GM23338 (cell line): Measurements from ENCODE around the gene CES3. TPM values are rescaled to one million over a fixed set of nuclear protein-coding genes. Genes with fewer than 3 reads are reported as not detected.

ENCODE experiments used
- ATAC-seq: fragments of 200-7000 bp; cut with Tn5 transposase; 3 replicates; pipeline ENCODE4 v1.9.1; 2020
- DNase-seq: peaks from one replicate; pipeline ENCODE4 v3.0.0-alpha.2; 2015; ENCODE audit warnings: low spot score
- H2AFZ ChIP-seq: fragments of 200-600 bp; sonication (generic); 2 replicates; pipeline ENCODE4 v1.8.0; 2016; ENCODE audit warnings: antibody characterized with exemption, mild to moderate bottlenecking, moderate library complexity
- H3F3A ChIP-seq: fragments of 200-600 bp; sonication (generic); replicated peaks from 2 replicates; pipeline ENCODE4 v1.8.0; 2017; ENCODE audit warnings: antibody characterized with exemption, mixed run types, low read depth
- H3K27ac ChIP-seq: fragments of 200-600 bp; sonication (generic); 2 replicates; pipeline ENCODE4 v1.6.1; 2016; ENCODE audit warnings: low read depth
- H3K27me3 ChIP-seq: fragments of 200-600 bp; sonication (generic); 2 replicates; pipeline ENCODE4 v1.8.0; 2016; ENCODE audit warnings: mild to moderate bottlenecking, mixed run types, moderate library complexity; ENCODE audit not compliant: insufficient read depth
- H3K36me3 ChIP-seq: fragments of 200-600 bp; sonication (generic); 2 replicates; pipeline ENCODE4 v1.8.0; 2016; ENCODE audit warnings: mild to moderate bottlenecking; ENCODE audit not compliant: insufficient read depth
- H3K4me1 ChIP-seq: fragments of 200-600 bp; sonication (generic); 2 replicates; pipeline ENCODE4 v1.8.0; 2016; ENCODE audit warnings: mild to moderate bottlenecking, moderate library complexity; ENCODE audit not compliant: insufficient read depth
- H3K4me2 ChIP-seq: fragments of 200-600 bp; sonication (generic); 2 replicates; pipeline ENCODE4 v1.7.1; 2017; ENCODE audit warnings: mixed run types
- H3K4me3 ChIP-seq: fragments of 200-600 bp; sonication (generic); 2 replicates; pipeline ENCODE4 v1.6.1; 2016; ENCODE audit warnings: mixed run types
- H3K79me2 ChIP-seq: fragments of 200-600 bp; sonication (generic); replicated peaks from 2 replicates; pipeline ENCODE4 v1.8.0; 2017; ENCODE audit warnings: mild to moderate bottlenecking; ENCODE audit not compliant: insufficient read depth
- H3K9me2 ChIP-seq: fragments of 200-600 bp; sonication (generic); 2 replicates; pipeline ENCODE4 v1.8.0; 2017; ENCODE audit not compliant: insufficient read depth
- H4K20me1 ChIP-seq: fragments of 200-600 bp; sonication (generic); replicated peaks from 2 replicates; pipeline ENCODE4 v1.8.0; 2017; ENCODE audit warnings: mild to moderate bottlenecking; ENCODE audit not compliant: insufficient read depth
- H3K27ac Mint-ChIP-seq: 2 replicates; pipeline ENCODE4 v1.8.0; 2020; ENCODE audit warnings: inconsistent platforms, mild to moderate bottlenecking, moderate library complexity, mixed read lengths
- H3K27me3 Mint-ChIP-seq: 3 replicates; pipeline ENCODE4 v1.8.0; 2022; ENCODE audit warnings: low read depth, mild to moderate bottlenecking, moderate library complexity, mixed read lengths, inconsistent platforms; ENCODE audit not compliant: insufficient read depth, poor library complexity
- H3K36me3 Mint-ChIP-seq: 3 replicates; pipeline ENCODE4 v1.8.0; 2021; ENCODE audit warnings: low read depth, mild to moderate bottlenecking, inconsistent platforms, moderate library complexity, mixed read lengths
- H3K4me1 Mint-ChIP-seq: 3 replicates; pipeline ENCODE4 v1.8.0; 2020; ENCODE audit warnings: mild to moderate bottlenecking, inconsistent platforms, mixed read lengths
- H3K4me3 Mint-ChIP-seq: 3 replicates; pipeline ENCODE4 v1.8.0; 2021; ENCODE audit warnings: moderate library complexity, mild to moderate bottlenecking, inconsistent platforms, mixed read lengths
- H3K9me3 Mint-ChIP-seq: 3 replicates; pipeline ENCODE4 v1.8.0; 2020; ENCODE audit warnings: moderate library complexity, mild to moderate bottlenecking, inconsistent platforms, mixed read lengths
- CREB1 ChIP-seq: fragments of 250-450 bp; sonication (Bioruptor Pico); IDR thresholded peaks from 2 replicates; pipeline ENCODE4 v1.5.0; 2020; ENCODE audit warnings: low read depth, mild to moderate bottlenecking, moderate library complexity
- EZH2 ChIP-seq: fragments of 200-600 bp; sonication (generic); IDR thresholded peaks from one replicate; pipeline ENCODE4 v1.8.0; 2017; ENCODE audit warnings: antibody characterized with exemption, mild to moderate bottlenecking, low read depth; ENCODE audit not compliant: unreplicated experiment
- EZH2phosphoT487 ChIP-seq: fragments of 200-600 bp; sonication (generic); IDR thresholded peaks from one replicate; pipeline ENCODE4 v1.8.1; 2018; ENCODE audit warnings: antibody characterized with exemption; ENCODE audit not compliant: unreplicated experiment
- JUNB ChIP-seq: IDR thresholded peaks from one replicate; pipeline ENCODE4 v1.6.1; 2016; ENCODE audit warnings: antibody characterized with exemption; ENCODE audit not compliant: unreplicated experiment
- NANOG ChIP-seq: IDR thresholded peaks from 2 replicates; pipeline ENCODE4 v1.6.1; 2016; ENCODE audit warnings: antibody characterized with exemption, borderline replicate concordance
- POLR2AphosphoS5 ChIP-seq: IDR thresholded peaks from 2 replicates; pipeline ENCODE4 v1.6.1; 2016; ENCODE audit warnings: antibody characterized with exemption, low read depth
- STAT1 ChIP-seq: IDR thresholded peaks from one replicate; pipeline ENCODE4 v1.6.1; 2016; ENCODE audit warnings: antibody characterized with exemption; ENCODE audit not compliant: unreplicated experiment
- ZNF114 ChIP-seq: fragments of 250-450 bp; sonication (Bioruptor Pico); IDR thresholded peaks from 2 replicates; pipeline ENCODE4 v1.5.0; 2020; ENCODE audit warnings: mild to moderate bottlenecking, moderate library complexity
- ZNF331 ChIP-seq: fragments of 250-450 bp; sonication (Bioruptor Pico); IDR thresholded peaks from 2 replicates; pipeline ENCODE4 v1.5.0; 2020; ENCODE audit warnings: low read depth, mild to moderate bottlenecking, moderate library complexity
- polyA plus RNA-seq: library from polyadenylated mRNA; unstranded; fragments of >200 nt; fragmentation: Nextera tagmentation; extraction: Ambion mirVana; gene quantifications from 2 replicates; pipeline ENCODE4 v1.2.1, GENCODE V29; 2016
- total RNA-seq: library from RNA; depleted of rRNA; stranded (reverse); fragments of >200 nt; shearing (Covaris generic); gene quantifications from 2 replicates; pipeline ENCODE4 v1.2.3, GENCODE V29; 2014
- TF ChIP-seq, protein P1 (sequence below): fragments of 250-450 bp; sonication (Bioruptor Pico); IDR thresholded peaks from 2 replicates; pipeline ENCODE4 v1.5.0; 2020; ENCODE audit warnings: mild to moderate bottlenecking, moderate library complexity
- TF ChIP-seq, protein P2 (sequence below): IDR thresholded peaks from 2 replicates; pipeline ENCODE4 v1.6.1; 2016; ENCODE audit warnings: antibody characterized with exemption
- TF ChIP-seq, protein P3 (sequence below): IDR thresholded peaks from one replicate; pipeline ENCODE4 v1.6.1; 2018; ENCODE audit warnings: antibody characterized with exemption; ENCODE audit not compliant: unreplicated experiment
- TF ChIP-seq, protein P4 (sequence below), 2 experiments: fragments of 200-600 bp in 1 of 2; sonication (generic) in 1 of 2; conservative IDR thresholded peaks; 2 replicates each; pipeline versions ENCODE4 v1.5.1 to v1.6.1; 2016 to 2017; ENCODE audit warnings: antibody characterized with exemption in 2 of 2, low read depth in 2 of 2, mild to moderate bottlenecking in 2 of 2, moderate library complexity in 1 of 2

The CES3 gene
- total and polyA plus RNA-seq, 2 experiments from 2014 or later, result 0.55 to 1.0 TPM

DNA sequence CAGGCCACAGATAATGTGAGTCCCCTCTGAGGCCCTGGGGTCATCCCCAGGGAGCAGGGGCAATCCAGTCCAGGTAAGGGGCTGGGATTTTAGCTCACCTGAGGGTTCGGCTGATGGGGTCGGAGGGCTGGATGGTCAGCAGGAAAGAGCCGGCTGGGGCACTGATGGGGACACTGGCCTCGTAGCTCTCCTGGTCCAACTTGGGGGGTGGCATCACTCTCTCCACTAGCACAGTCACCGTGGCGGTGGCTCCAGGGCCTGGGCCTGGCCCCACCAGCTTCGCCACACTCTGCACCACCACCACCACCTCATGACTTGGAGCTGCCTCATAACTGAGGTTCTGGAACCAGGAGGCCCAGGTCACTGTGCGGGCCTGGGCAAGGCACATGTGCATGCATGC lies 49.3 kb upstream of the CES3 start:
- no peak overlapping the region for H3K27ac Mint-ChIP-seq
- H3K4me1 Mint-ChIP-seq, result no peaks in the 10 kb centered on the region
- H3K27me3 Mint-ChIP-seq, result peaks cover 16% of the 10 kb centered on the region

More for the DNA sequence above, 49.3 kb upstream of the CES3 start:
- Histone ChIP-seq H3K4me1 (no peaks in the 10 kb centered on the region), H3K4me3 (no peak overlapping the region), H3K79me2 (no peaks in the 10 kb centered on the region), H3K36me3 (no peaks in the 10 kb centered on the region), H3K4me2 (no peak overlapping the region), H3F3A (no peaks in the 10 kb centered on the region), H3K27ac (no peak overlapping the region), H3K9me2 (no peaks in the 10 kb centered on the region), H2AFZ (no peak overlapping the region), H3K27me3 (no peaks in the 10 kb centered on the region), H4K20me1 (no peaks in the 10 kb centered on the region)
- no peak overlapping the region for H3K4me3 Mint-ChIP-seq
- H3K36me3 Mint-ChIP-seq, result no peaks in the 10 kb centered on the region
- DNase-seq (no peak), ATAC-seq (no peak)
- no peaks in the 10 kb centered on the region; the same call in 2 of the 3 replicates for H3K9me3 Mint-ChIP-seq
- TF ChIP-seq EZH2 (no peak), NANOG (no peak), JUNB (no peak), CREB1 (CRISPR knock-in tag) (no peak), ZNF114 (CRISPR knock-in tag) (no peak), POLR2AphosphoS5 (no peak), ZNF331 (CRISPR knock-in tag) (no peak), STAT1 (no peak), EZH2phosphoT487 (no peak)
- TF ChIP-seq, protein P1, sequence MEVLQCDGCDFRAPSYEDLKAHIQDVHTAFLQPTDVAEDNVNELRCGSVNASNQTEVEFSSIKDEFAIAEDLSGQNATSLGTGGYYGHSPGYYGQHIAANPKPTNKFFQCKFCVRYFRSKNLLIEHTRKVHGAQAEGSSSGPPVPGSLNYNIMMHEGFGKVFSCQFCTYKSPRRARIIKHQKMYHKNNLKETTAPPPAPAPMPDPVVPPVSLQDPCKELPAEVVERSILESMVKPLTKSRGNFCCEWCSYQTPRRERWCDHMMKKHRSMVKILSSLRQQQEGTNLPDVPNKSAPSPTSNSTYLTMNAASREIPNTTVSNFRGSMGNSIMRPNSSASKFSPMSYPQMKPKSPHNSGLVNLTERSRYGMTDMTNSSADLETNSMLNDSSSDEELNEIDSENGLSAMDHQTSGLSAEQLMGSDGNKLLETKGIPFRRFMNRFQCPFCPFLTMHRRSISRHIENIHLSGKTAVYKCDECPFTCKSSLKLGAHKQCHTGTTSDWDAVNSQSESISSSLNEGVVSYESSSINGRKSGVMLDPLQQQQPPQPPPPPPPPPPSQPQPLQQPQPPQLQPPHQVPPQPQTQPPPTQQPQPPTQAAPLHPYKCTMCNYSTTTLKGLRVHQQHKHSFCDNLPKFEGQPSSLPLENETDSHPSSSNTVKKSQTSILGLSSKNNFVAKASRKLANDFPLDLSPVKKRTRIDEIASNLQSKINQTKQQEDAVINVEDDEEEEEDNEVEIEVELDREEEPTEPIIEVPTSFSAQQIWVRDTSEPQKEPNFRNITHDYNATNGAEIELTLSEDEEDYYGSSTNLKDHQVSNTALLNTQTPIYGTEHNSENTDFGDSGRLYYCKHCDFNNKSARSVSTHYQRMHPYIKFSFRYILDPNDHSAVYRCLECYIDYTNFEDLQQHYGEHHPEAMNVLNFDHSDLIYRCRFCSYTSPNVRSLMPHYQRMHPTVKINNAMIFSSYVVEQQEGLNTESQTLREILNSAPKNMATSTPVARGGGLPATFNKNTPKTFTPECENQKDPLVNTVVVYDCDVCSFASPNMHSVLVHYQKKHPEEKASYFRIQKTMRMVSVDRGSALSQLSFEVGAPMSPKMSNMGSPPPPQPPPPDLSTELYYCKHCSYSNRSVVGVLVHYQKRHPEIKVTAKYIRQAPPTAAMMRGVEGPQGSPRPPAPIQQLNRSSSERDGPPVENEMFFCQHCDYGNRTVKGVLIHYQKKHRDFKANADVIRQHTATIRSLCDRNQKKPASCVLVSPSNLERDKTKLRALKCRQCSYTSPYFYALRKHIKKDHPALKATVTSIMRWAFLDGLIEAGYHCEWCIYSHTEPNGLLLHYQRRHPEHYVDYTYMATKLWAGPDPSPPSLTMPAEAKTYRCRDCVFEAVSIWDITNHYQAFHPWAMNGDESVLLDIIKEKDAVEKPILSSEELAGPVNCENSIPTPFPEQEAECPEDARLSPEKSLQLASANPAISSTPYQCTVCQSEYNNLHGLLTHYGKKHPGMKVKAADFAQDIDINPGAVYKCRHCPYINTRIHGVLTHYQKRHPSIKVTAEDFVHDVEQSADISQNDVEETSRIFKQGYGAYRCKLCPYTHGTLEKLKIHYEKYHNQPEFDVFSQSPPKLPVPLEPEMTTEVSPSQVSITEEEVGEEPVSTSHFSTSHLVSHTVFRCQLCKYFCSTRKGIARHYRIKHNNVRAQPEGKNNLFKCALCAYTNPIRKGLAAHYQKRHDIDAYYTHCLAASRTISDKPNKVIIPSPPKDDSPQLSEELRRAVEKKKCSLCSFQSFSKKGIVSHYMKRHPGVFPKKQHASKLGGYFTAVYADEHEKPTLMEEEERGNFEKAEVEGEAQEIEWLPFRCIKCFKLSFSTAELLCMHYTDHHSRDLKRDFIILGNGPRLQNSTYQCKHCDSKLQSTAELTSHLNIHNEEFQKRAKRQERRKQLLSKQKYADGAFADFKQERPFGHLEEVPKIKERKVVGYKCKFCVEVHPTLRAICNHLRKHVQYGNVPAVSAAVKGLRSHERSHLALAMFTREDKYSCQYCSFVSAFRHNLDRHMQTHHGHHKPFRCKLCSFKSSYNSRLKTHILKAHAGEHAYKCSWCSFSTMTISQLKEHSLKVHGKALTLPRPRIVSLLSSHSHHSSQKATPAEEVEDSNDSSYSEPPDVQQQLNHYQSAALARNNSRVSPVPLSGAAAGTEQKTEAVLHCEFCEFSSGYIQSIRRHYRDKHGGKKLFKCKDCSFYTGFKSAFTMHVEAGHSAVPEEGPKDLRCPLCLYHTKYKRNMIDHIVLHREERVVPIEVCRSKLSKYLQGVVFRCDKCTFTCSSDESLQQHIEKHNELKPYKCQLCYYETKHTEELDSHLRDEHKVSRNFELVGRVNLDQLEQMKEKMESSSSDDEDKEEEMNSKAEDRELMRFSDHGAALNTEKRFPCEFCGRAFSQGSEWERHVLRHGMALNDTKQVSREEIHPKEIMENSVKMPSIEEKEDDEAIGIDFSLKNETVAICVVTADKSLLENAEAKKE, result no peak
- TF ChIP-seq, protein P2, sequence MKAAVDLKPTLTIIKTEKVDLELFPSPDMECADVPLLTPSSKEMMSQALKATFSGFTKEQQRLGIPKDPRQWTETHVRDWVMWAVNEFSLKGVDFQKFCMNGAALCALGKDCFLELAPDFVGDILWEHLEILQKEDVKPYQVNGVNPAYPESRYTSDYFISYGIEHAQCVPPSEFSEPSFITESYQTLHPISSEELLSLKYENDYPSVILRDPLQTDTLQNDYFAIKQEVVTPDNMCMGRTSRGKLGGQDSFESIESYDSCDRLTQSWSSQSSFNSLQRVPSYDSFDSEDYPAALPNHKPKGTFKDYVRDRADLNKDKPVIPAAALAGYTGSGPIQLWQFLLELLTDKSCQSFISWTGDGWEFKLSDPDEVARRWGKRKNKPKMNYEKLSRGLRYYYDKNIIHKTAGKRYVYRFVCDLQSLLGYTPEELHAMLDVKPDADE, result no peak
- TF ChIP-seq, protein P3, sequence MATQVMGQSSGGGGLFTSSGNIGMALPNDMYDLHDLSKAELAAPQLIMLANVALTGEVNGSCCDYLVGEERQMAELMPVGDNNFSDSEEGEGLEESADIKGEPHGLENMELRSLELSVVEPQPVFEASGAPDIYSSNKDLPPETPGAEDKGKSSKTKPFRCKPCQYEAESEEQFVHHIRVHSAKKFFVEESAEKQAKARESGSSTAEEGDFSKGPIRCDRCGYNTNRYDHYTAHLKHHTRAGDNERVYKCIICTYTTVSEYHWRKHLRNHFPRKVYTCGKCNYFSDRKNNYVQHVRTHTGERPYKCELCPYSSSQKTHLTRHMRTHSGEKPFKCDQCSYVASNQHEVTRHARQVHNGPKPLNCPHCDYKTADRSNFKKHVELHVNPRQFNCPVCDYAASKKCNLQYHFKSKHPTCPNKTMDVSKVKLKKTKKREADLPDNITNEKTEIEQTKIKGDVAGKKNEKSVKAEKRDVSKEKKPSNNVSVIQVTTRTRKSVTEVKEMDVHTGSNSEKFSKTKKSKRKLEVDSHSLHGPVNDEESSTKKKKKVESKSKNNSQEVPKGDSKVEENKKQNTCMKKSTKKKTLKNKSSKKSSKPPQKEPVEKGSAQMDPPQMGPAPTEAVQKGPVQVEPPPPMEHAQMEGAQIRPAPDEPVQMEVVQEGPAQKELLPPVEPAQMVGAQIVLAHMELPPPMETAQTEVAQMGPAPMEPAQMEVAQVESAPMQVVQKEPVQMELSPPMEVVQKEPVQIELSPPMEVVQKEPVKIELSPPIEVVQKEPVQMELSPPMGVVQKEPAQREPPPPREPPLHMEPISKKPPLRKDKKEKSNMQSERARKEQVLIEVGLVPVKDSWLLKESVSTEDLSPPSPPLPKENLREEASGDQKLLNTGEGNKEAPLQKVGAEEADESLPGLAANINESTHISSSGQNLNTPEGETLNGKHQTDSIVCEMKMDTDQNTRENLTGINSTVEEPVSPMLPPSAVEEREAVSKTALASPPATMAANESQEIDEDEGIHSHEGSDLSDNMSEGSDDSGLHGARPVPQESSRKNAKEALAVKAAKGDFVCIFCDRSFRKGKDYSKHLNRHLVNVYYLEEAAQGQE, result no peak
- TF ChIP-seq, protein P4, sequence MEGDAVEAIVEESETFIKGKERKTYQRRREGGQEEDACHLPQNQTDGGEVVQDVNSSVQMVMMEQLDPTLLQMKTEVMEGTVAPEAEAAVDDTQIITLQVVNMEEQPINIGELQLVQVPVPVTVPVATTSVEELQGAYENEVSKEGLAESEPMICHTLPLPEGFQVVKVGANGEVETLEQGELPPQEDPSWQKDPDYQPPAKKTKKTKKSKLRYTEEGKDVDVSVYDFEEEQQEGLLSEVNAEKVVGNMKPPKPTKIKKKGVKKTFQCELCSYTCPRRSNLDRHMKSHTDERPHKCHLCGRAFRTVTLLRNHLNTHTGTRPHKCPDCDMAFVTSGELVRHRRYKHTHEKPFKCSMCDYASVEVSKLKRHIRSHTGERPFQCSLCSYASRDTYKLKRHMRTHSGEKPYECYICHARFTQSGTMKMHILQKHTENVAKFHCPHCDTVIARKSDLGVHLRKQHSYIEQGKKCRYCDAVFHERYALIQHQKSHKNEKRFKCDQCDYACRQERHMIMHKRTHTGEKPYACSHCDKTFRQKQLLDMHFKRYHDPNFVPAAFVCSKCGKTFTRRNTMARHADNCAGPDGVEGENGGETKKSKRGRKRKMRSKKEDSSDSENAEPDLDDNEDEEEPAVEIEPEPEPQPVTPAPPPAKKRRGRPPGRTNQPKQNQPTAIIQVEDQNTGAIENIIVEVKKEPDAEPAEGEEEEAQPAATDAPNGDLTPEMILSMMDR (conservative IDR thresholded peaks at IDR 0.05; ENCODE audit: low read depth in 2 of 2), result no peak
